ENCODE results near the gene IRX3.

GRCh38 chr16:54236773-54237172 is 49.8 kb downstream of the IRX3 start:
- TF ChIP-seq CTCF (IDR thresholded peaks at IDR 0.05), result no peak
- no peak for TF ChIP-seq POLR2A (IDR thresholded peaks at IDR 0.05)

Data from thyroid gland (tissue), 4 donors.